HG03139 (cell line): ENCODE results near the gene PPP1R2B.

Experiments used
- ATAC-seq: cut with Tn5 transposase; IDR thresholded peaks from one replicate; pipeline ENCODE4 v1.9.1; 2021; ENCODE audit not compliant: unreplicated experiment

Gene PPP1R2B

GRCh38 chr5:156871212-156871611 lies 21.1 kb downstream of the PPP1R2B start:
- no peak for ATAC-seq

DNA sequence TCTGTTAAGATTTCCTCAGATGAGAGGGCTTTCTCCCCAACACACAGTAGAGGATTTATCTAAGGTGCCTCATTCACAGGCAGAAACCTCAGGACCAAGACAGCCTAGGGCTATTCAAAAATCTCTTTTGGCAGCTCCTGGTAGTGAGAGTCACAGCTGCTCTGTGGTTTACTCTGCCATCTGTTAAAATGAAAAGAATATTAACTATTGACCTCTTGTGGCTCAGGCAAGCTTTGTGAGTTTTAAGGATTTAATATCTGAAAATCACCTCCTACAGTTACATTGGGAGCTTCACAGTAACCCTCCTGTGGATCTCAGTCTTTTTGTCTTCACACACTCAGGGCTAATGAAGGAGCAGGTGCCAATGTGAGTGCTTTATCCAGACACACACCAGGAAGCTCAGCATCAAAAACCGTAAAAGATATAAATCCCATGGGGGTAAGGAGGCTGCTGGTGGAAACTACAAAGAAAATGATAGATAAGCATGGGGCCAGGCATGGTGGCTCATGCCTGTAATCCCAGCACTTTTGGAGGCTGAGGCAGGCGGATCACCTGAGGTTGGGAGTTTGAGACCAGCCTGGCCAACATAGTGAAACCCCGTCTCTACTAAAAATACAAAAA lies 29.7 kb downstream of the PPP1R2B start:
- ATAC-seq: peak; percentile 91

DNA sequence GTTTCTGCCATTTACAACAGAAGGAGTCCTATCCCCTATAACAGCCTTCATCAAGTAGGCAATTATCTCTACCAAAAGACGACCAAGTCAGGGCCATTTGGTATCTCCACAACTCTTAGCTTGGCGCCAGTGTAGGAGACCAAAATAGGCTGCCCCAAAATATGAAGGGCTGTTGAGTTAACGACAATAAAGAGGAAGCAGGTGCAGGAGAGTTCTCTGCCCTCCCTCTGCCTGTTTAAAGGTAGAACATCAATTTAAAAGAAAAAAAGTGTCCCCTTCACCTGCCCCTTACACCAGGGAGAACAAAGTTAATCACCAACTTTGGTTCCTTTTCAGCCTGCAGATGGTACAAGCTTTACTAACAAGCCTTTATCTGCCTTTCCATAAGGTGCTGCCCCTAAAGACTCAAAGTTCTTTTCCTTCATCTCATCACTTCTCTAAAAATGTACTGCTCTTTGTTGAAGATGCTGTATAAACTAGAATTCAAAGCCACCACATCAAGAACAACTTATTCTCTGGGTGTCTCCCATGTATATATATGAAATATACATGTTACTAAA lies 33.3 kb downstream of the PPP1R2B start:
- ATAC-seq: no peak

GRCh38 chr5:156888520-156888919 lies 38.4 kb downstream of the PPP1R2B start:
- ATAC-seq: no peak

- ATAC-seq: no peak
Measured at GRCh38 chr5:156892223-156892622, 42.1 kb downstream of the PPP1R2B start.

- no peak for ATAC-seq
Measured at GRCh38 chr5:156892864-156893263, 42.8 kb downstream of the PPP1R2B start.

DNA sequence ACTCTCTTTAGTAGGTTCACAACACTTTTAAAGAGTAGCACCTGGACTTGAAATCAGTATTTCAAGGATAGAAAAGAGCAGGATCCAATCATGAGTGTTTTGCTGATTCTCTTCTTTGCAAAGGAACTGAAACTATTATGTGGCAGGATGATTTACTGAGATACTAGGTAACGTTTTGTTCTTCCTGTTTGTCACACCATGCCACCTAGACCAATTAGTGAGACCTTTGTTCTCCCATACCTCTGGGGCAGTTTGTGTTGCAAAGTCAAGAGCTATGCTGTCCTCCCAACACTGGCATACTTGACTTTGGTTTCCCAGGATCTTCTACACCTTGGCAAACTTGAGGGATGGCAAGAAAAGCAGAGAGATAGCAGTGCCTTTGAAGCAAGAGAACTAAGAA lies 43.4 kb downstream of the PPP1R2B start:
- peak; percentile 62 for ATAC-seq

GRCh38 chr5:156896546-156896945 lies 46.5 kb downstream of the PPP1R2B start:
- ATAC-seq: no peak
